Neural cell (in vitro differentiated cells): ENCODE measurements around the gene ADGRG3. TPM values are rescaled to one million over a fixed set of nuclear protein-coding genes. Genes with fewer than 3 reads are reported as not detected.

ENCODE experiments used
- H2AFZ ChIP-seq: fragments of 200-600, 300-800 bp; sonication (generic), shearing (Covaris generic); 2 replicates; pipeline ENCODE4 v1.6.0; 2014; ENCODE audit warnings: low read depth, mild to moderate bottlenecking, antibody characterized with exemption, low read length, moderate library complexity
- H3F3A ChIP-seq: fragments of 200-600 bp; shearing (Covaris generic); 2 replicates; pipeline ENCODE4 v1.6.1; 2016; ENCODE audit warnings: mild to moderate bottlenecking, moderate library complexity, mixed read lengths, antibody characterized with exemption, low read length; ENCODE audit not compliant: insufficient read depth, poor library complexity, severe bottlenecking
- H3K27ac ChIP-seq: fragments of 200-600, 300-800 bp; sonication (generic), shearing (Covaris generic); 2 replicates; pipeline ENCODE4 v1.5.1; 2014; ENCODE audit warnings: mild to moderate bottlenecking, low read length, moderate library complexity
- H3K27me3 ChIP-seq: fragments of 300-800, 200-600 bp; sonication (generic), shearing (Covaris generic); 2 replicates; pipeline ENCODE4 v1.6.0; 2014; ENCODE audit warnings: mild to moderate bottlenecking, low read depth, low read length, moderate library complexity; ENCODE audit not compliant: insufficient read depth
- H3K36me3 ChIP-seq: fragments of 300-800, 200-600 bp; sonication (generic), shearing (Covaris generic); 2 replicates; pipeline ENCODE4 v1.5.1; 2014; ENCODE audit warnings: mild to moderate bottlenecking, antibody characterized with exemption, low read length, moderate library complexity; ENCODE audit not compliant: insufficient read depth
- H3K4me2 ChIP-seq: fragments of 300-800, 200-600 bp; sonication (generic), shearing (Covaris generic); 2 replicates; pipeline ENCODE4 v1.6.0; 2014; ENCODE audit warnings: mild to moderate bottlenecking, low read length
- H3K4me3 ChIP-seq: fragments of 300-800, 200-600 bp; sonication (generic), shearing (Covaris generic); 2 replicates; pipeline ENCODE4 v1.5.1; 2014; ENCODE audit warnings: mild to moderate bottlenecking, low read length, moderate library complexity
- H3K79me2 ChIP-seq: fragments of 200-600 bp; shearing (Covaris generic); replicated peaks from 2 replicates; pipeline ENCODE4 v1.6.0; 2014; ENCODE audit warnings: mild to moderate bottlenecking, low read length, moderate library complexity; ENCODE audit not compliant: insufficient read depth
- H3K9ac ChIP-seq: fragments of 300-800, 200-600 bp; sonication (generic), shearing (Covaris generic); 2 replicates; pipeline ENCODE4 v1.6.1; 2016; ENCODE audit warnings: mild to moderate bottlenecking, low read length, mixed read lengths
- H3K9me2 ChIP-seq: fragments of 200-600 bp; shearing (Covaris generic); 2 replicates; pipeline ENCODE4 v1.6.1; 2016; ENCODE audit warnings: mild to moderate bottlenecking, low read length, mixed read lengths; ENCODE audit not compliant: insufficient read depth
- H3K9me3 ChIP-seq: fragments of 200-600, 300-800 bp; sonication (generic), shearing (Covaris generic); 2 replicates; pipeline ENCODE4 v1.6.1; 2016; ENCODE audit warnings: mild to moderate bottlenecking, mixed run types, low read length, moderate library complexity, mixed read lengths
- H4K20me1 ChIP-seq: fragments of 200-600 bp; shearing (Covaris generic); 2 replicates; pipeline ENCODE4 v1.6.1; 2016; ENCODE audit warnings: mild to moderate bottlenecking, mixed run types; ENCODE audit not compliant: insufficient read depth
- EP300 ChIP-seq: fragments of 450-650 bp; conservative IDR thresholded peaks from 2 replicates; pipeline ENCODE4 v1.6.1; 2014; ENCODE audit warnings: antibody characterized with exemption, mild to moderate bottlenecking, moderate library complexity; ENCODE audit not compliant: poor library complexity, severe bottlenecking
- MXI1 ChIP-seq: fragments of 450-650 bp; conservative IDR thresholded peaks from 2 replicates; pipeline ENCODE4 v1.6.1; 2014; ENCODE audit warnings: antibody characterized with exemption, mild to moderate bottlenecking; ENCODE audit not compliant: poor library complexity, severe bottlenecking
- POLR2AphosphoS5 ChIP-seq: IDR thresholded peaks from 2 replicates; pipeline ENCODE4 v1.6.1; 2012
- RAD21 ChIP-seq: fragments of 450-650 bp; conservative IDR thresholded peaks from 2 replicates; pipeline ENCODE4 v1.6.1; 2014; ENCODE audit warnings: antibody characterized with exemption, mild to moderate bottlenecking, moderate library complexity
- TAF1 ChIP-seq: IDR thresholded peaks from 2 replicates; pipeline ENCODE4 v1.6.1; 2012; ENCODE audit warnings: low read depth
- polyA plus RNA-seq: library from polyadenylated mRNA; depleted of rRNA; stranded (reverse); fragments of >200 nt; gene quantifications from 2 replicates; pipeline ENCODE4 v1.2.3, GENCODE V29; 2014
- TF ChIP-seq, protein P1 (sequence below): fragments of 450-650 bp; IDR thresholded peaks from 2 replicates; pipeline ENCODE4 v1.5.1; 2014; ENCODE audit warnings: antibody characterized with exemption, mild to moderate bottlenecking, moderate library complexity; ENCODE audit not compliant: poor library complexity, severe bottlenecking

Gene ADGRG3
- polyA plus RNA-seq, 1 donor from 2014 or later: 0.62 TPM

DNA sequence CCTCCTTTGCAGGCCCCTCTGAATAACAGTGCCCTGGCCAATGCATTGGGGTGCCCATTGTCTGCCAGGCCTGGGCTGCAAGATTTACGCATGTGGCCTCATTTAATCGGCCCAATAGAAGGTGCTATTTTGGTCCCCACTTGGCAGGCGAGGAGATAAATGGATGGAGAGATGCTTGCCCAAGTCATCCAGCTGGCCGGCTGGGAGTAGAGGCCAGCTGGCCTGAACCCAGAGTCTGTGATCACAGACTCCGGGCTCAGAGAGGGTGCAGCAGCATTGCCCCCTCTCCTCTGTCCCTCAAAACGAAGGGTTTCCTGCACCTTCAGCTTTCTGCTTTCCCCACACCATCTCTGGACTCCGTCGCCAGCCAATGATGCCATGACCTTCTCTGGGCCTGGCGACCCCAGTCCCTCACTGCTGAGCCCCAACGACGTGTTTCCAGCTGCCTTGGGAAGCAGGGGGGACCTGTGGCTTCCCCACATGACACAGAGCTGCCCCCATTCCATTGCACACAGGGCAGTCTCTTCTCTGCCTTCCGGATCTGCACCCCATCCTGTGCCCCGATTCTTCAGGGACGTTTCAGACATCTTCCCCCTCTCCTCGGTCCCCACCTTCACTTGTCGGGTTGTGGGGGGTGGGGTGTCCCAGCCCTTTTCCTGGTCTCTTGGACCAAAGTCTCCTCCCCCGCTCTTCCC lies 43.2 kb upstream of the ADGRG3 start:
- H3K9ac ChIP-seq: no peak overlapping the region
- H3F3A ChIP-seq: no peaks in the 10 kb centered on the region
- H3K36me3 ChIP-seq: no peaks in the 10 kb centered on the region
- no peaks in the 10 kb centered on the region for H3K27me3 ChIP-seq
- no peak overlapping the region for H3K4me2 ChIP-seq
- no peak overlapping the region for H3K27ac ChIP-seq
- no peak overlapping the region for H3K4me3 ChIP-seq
- H3K79me2 ChIP-seq: no peaks in the 10 kb centered on the region
- TF ChIP-seq EP300 (no peak), TAF1 (no peak), POLR2AphosphoS5 (no peak)
- TF ChIP-seq, protein P1, sequence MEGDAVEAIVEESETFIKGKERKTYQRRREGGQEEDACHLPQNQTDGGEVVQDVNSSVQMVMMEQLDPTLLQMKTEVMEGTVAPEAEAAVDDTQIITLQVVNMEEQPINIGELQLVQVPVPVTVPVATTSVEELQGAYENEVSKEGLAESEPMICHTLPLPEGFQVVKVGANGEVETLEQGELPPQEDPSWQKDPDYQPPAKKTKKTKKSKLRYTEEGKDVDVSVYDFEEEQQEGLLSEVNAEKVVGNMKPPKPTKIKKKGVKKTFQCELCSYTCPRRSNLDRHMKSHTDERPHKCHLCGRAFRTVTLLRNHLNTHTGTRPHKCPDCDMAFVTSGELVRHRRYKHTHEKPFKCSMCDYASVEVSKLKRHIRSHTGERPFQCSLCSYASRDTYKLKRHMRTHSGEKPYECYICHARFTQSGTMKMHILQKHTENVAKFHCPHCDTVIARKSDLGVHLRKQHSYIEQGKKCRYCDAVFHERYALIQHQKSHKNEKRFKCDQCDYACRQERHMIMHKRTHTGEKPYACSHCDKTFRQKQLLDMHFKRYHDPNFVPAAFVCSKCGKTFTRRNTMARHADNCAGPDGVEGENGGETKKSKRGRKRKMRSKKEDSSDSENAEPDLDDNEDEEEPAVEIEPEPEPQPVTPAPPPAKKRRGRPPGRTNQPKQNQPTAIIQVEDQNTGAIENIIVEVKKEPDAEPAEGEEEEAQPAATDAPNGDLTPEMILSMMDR: no peak
- no peak overlapping the region for H2AFZ ChIP-seq
- H3K9me2 ChIP-seq: no peaks in the 10 kb centered on the region
- H3K9me3 ChIP-seq: no peaks in the 10 kb centered on the region
- H4K20me1 ChIP-seq: no peaks in the 10 kb centered on the region

- no peaks in the 10 kb centered on the region for H3K36me3 ChIP-seq
- no peak overlapping the region for H3K4me2 ChIP-seq
- no peaks in the 10 kb centered on the region for H4K20me1 ChIP-seq
- no peaks in the 10 kb centered on the region for H3F3A ChIP-seq
- H3K27ac ChIP-seq: no peak overlapping the region
- no peak overlapping the region for H3K9ac ChIP-seq
- H3K9me3 ChIP-seq: no peaks in the 10 kb centered on the region
- H3K79me2 ChIP-seq: no peaks in the 10 kb centered on the region
- H3K4me3 ChIP-seq: no peak overlapping the region
- TF ChIP-seq EP300: no peak
- TF ChIP-seq RAD21: no peak
- no peak for TF ChIP-seq TAF1
- H2AFZ ChIP-seq: no peak overlapping the region
- no peaks in the 10 kb centered on the region for H3K9me2 ChIP-seq
- no peaks in the 10 kb centered on the region for H3K27me3 ChIP-seq
These were observed 41.5 kb upstream of the ADGRG3 start for GRCh38 chr16:57626420-57627170.

GRCh38 chr16:57627184-57627871 lies 40.8 kb upstream of the ADGRG3 start:
- H3K4me3 ChIP-seq: no peak overlapping the region
- H4K20me1 ChIP-seq: no peaks in the 10 kb centered on the region
- no peaks in the 10 kb centered on the region for H3K36me3 ChIP-seq
- H3K9ac ChIP-seq: no peak overlapping the region
- no peak overlapping the region for H2AFZ ChIP-seq
- no peaks in the 10 kb centered on the region for H3K9me2 ChIP-seq
- H3K9me3 ChIP-seq: no peaks in the 10 kb centered on the region
- no peaks in the 10 kb centered on the region for H3K27me3 ChIP-seq
- H3K4me2 ChIP-seq: no peak overlapping the region
- no peaks in the 10 kb centered on the region for H3F3A ChIP-seq
- H3K27ac ChIP-seq: no peak overlapping the region
- no peak for TF ChIP-seq RAD21
- no peak for TF ChIP-seq TAF1
- TF ChIP-seq, protein P1: peak; percentile 32
- TF ChIP-seq MXI1: no peak
- no peaks in the 10 kb centered on the region for H3K79me2 ChIP-seq
